ENCODE results near the gene DNM1L. TPM values are rescaled to one million over a fixed set of nuclear protein-coding genes. Genes with fewer than 3 reads are reported as not detected.

Gene DNM1L
- polyA plus RNA-seq, 2 of the 4 experiments (the other 2 are of a cell fraction): 67.0 to 121 TPM

- FAIRE-seq: no peak
- ChIA-PET POLR2A (no interaction called here), CTCF (interaction anchor here (1.5 to 2.0 kb wide), 2 partner anchors 21 to 62 kb away, joined by 4 to 8 read pairs; partner anchors contain the start of gene YARS2)
- 0 out of 3 replicates have a peak, but pooled peaks cover 3% of the 10 kb centered on the region for H3K4me1 ChIP-seq
- 89% methylated on average over 1 of the region's 1 CpG for WGBS (ENCODE audit: missing lambda C conversion rate)
- no peak for DNase-seq (ENCODE audit: low read depth in 1 of 2, low spot score in 1 of 2)
- TF ChIP-seq JUN (IDR thresholded peaks at IDR 0.05) (no peak), EHMT2 (IDR thresholded peaks at IDR 0.05; ENCODE audit: low read depth) (no peak), KDM5A (IDR thresholded peaks at IDR 0.05) (no peak), PHF8 (IDR thresholded peaks at IDR 0.05; ENCODE audit: borderline replicate concordance, low read depth) (no peak), RNF2 (IDR thresholded peaks at IDR 0.05; ENCODE audit: borderline replicate concordance, low read depth) (no peak), CBX8 (IDR thresholded peaks at IDR 0.05) (no peak), BHLHE40 (IDR thresholded peaks at IDR 0.05; ENCODE audit: low read depth, low read length) (no peak), TP53 (CRISPR knock-in tag; IDR thresholded peaks at IDR 0.05) (no peak), SMC3 (IDR thresholded peaks at IDR 0.05) (no peak), ZSCAN20 (CRISPR knock-in tag; IDR thresholded peaks at IDR 0.05) (no peak), POLR2AphosphoS2 (conservative IDR thresholded peaks at IDR 0.05; ENCODE audit: low read length) (no peak), ESRRA (IDR thresholded peaks at IDR 0.05; ENCODE audit: borderline replicate concordance, low read length) (no peak), RARB (CRISPR knock-in tag; IDR thresholded peaks at IDR 0.05) (no peak), NFE2L2 (conservative IDR thresholded peaks at IDR 0.05; ENCODE audit: low read length) (no peak), HDAC2 (IDR thresholded peaks at IDR 0.05) (no peak)
- TF ChIP-seq, protein P1, sequence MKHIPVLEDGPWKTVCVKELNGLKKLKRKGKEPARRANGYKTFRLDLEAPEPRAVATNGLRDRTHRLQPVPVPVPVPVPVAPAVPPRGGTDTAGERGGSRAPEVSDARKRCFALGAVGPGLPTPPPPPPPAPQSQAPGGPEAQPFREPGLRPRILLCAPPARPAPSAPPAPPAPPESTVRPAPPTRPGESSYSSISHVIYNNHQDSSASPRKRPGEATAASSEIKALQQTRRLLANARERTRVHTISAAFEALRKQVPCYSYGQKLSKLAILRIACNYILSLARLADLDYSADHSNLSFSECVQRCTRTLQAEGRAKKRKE (CRISPR knock-in tag; IDR thresholded peaks at IDR 0.05; ENCODE audit: low read depth): no peak
- H3K4me2 ChIP-seq: no peak overlapping the region
- peaks cover 14% of the 10 kb centered on the region for H3K9me3 ChIP-seq
- H3K27ac ChIP-seq: no peak overlapping the region
- no peak for ATAC-seq
- no peak overlapping the region for H3K4me3 ChIP-seq
These were observed 13.9 kb downstream of the DNM1L start for GRCh38 chr12:32693036-32693435.

- no peak overlapping the region for H3K4me2 ChIP-seq
- no peak overlapping the region for H3K4me3 ChIP-seq
- 95% methylated on average over 3 of the region's 3 CpGs for WGBS (ENCODE audit: missing lambda C conversion rate)
- ATAC-seq (no peak), DNase-seq (ENCODE audit: low read depth in 1 of 2, low spot score in 1 of 2) (no peak), FAIRE-seq (no peak)
- H3K4me1 ChIP-seq: 0 out of 3 replicates have a peak, but pooled peaks cover 3% of the 10 kb centered on the region
- POLR2A ChIA-PET: no interaction called here
- peaks cover 14% of the 10 kb centered on the region for H3K9me3 ChIP-seq
- H3K27ac ChIP-seq: no peak overlapping the region
- no peak for TF ChIP-seq FOSB (CRISPR knock-in tag; IDR thresholded peaks at IDR 0.05)
- TF ChIP-seq, protein P1 (CRISPR knock-in tag; IDR thresholded peaks at IDR 0.05; ENCODE audit: low read depth): no peak
- no peak for TF ChIP-seq RCOR1 (IDR thresholded peaks at IDR 0.05; ENCODE audit: low read depth, low read length)
- TF ChIP-seq ZFP36 (IDR thresholded peaks at IDR 0.05; ENCODE audit: borderline replicate concordance, partially characterized antibody): no peak
- TF ChIP-seq MAFK (IDR thresholded peaks at IDR 0.05; ENCODE audit: partially characterized antibody): no peak
- no peak for TF ChIP-seq JUN (IDR thresholded peaks at IDR 0.05)
- no peak for TF ChIP-seq HOXB5 (CRISPR knock-in tag; IDR thresholded peaks at IDR 0.05)
- TF ChIP-seq JUNB (IDR thresholded peaks at IDR 0.05): no peak
- TF ChIP-seq FOXS1 (CRISPR knock-in tag; IDR thresholded peaks at IDR 0.05): no peak
- TF ChIP-seq EHMT2 (IDR thresholded peaks at IDR 0.05; ENCODE audit: low read depth): no peak
- TF ChIP-seq POLR2A (IDR thresholded peaks at IDR 0.05; ENCODE audit: low read length): no peak
- no peak for TF ChIP-seq CBX2 (IDR thresholded peaks at IDR 0.05; ENCODE audit: borderline replicate concordance, low read depth)
- no peak for TF ChIP-seq CHD2 (IDR thresholded peaks at IDR 0.05; ENCODE audit: low read length, partially characterized antibody)
- no peak for TF ChIP-seq POLR2AphosphoS2 (conservative IDR thresholded peaks at IDR 0.05; ENCODE audit: low read length)
- no peak for TF ChIP-seq MAZ (IDR thresholded peaks at IDR 0.05; ENCODE audit: borderline replicate concordance, low read depth, low read length)
- CTCF ChIA-PET: interaction anchor here (0.6 kb wide), 1 partner anchor 999 kb away, joined by 3 read pairs; no protein-coding TSS in a partner anchor
These were observed 16.7 kb downstream of the DNM1L start for GRCh38 chr12:32695787-32696186.

Measured in A549 (cell line).